Stimulated activated CD4-positive, alpha-beta T cell treated with anti-CD3 and anti-CD28 coated beads, TNF-alpha, amount 100 ng/mL, for 24 hours (primary cell): ENCODE measurements around the gene GHR.

Source experiments
- DNase-seq, 3 experiments: peaks; one replicate each; pipeline ENCODE4 v3.0.0-alpha.2; 2020; ENCODE audit warnings: low read depth in 3 of 3

The GHR gene

GRCh38 chr5:42423285-42424165 is at the start of gene GHR:
Gene GHR, plus strand, starts transcription at chr5:42423439. Its CDS starts 142,436 bp downstream, at chr5:42565875.
- DNase-seq, result peak in 1 of 3 experiments; percentile 10

GRCh38 chr5:42374679-42375273 is 48.5 kb upstream of the GHR start:
- no peak for DNase-seq

- DNase-seq, result no peak
Observed at GRCh38 chr5:42377496-42377895, 45.7 kb upstream of the GHR start.

GRCh38 chr5:42381973-42382372 is 41.3 kb upstream of the GHR start:
- DNase-seq, result no peak

GRCh38 chr5:42387563-42387962 is 35.7 kb upstream of the GHR start:
- DNase-seq, result no peak

- no peak for DNase-seq
Observed at GRCh38 chr5:42390115-42390514, 33.1 kb upstream of the GHR start.

- no peak for DNase-seq
Observed at GRCh38 chr5:42392917-42393316, 30.3 kb upstream of the GHR start.

- no peak for DNase-seq
Observed at GRCh38 chr5:42396111-42396510, 27.1 kb upstream of the GHR start.

GRCh38 chr5:42397267-42397666 is 26.0 kb upstream of the GHR start:
- DNase-seq, result no peak

GRCh38 chr5:42399702-42400101 is 23.5 kb upstream of the GHR start:
- DNase-seq, result no peak

- no peak for DNase-seq
Observed at GRCh38 chr5:42400474-42400873, 22.8 kb upstream of the GHR start.

GRCh38 chr5:42403236-42403635 is 20.0 kb upstream of the GHR start:
- no peak for DNase-seq

GRCh38 chr5:42404366-42404765 is 18.9 kb upstream of the GHR start:
- DNase-seq, result no peak

GRCh38 chr5:42419294-42419693 is 3.9 kb upstream of the GHR start:
- DNase-seq, result no peak

- DNase-seq, result no peak
Observed at GRCh38 chr5:42422656-42423280, 471 bp upstream of the GHR start.

- DNase-seq, result no peak
Observed at GRCh38 chr5:42426016-42426415, 2.8 kb downstream of the GHR start.

GRCh38 chr5:42429694-42430093 is 6.5 kb downstream of the GHR start:
- no peak for DNase-seq

- DNase-seq, result no peak
Observed at GRCh38 chr5:42434047-42434724, 10.9 kb downstream of the GHR start.

- no peak for DNase-seq
Observed at GRCh38 chr5:42436051-42436450, 12.8 kb downstream of the GHR start.

- DNase-seq, result no peak
Observed at GRCh38 chr5:42454216-42454995, 31.2 kb downstream of the GHR start.

GRCh38 chr5:42461033-42461432 is 37.8 kb downstream of the GHR start:
- no peak for DNase-seq
